WTC11 (cell line): ENCODE measurements around the gene UBE2H. TPM values are rescaled to one million over a fixed set of nuclear protein-coding genes. Genes with fewer than 3 reads are reported as not detected.

Experiments used
- ARID4B ChIP-seq: sonication (generic); formaldehyde crosslinking; IDR thresholded peaks from 2 replicates; pipeline ENCODE4 v1.8.0; 2023; ENCODE audit warnings: missing genetic modification reagents, mild to moderate bottlenecking, borderline replicate concordance
- CREB1 ChIP-seq: sonication (generic); formaldehyde crosslinking; IDR thresholded peaks from 2 replicates; pipeline ENCODE4 v1.8.0; 2023; ENCODE audit warnings: mild to moderate bottlenecking, missing genetic modification reagents
- ETV6 ChIP-seq: sonication (generic); formaldehyde crosslinking; IDR thresholded peaks from 2 replicates; pipeline ENCODE4 v1.8.1; 2022; ENCODE audit warnings: mild to moderate bottlenecking, missing genetic modification reagents
- FOXJ3 ChIP-seq: sonication (generic); formaldehyde crosslinking; IDR thresholded peaks from 2 replicates; pipeline ENCODE4 v1.9.0; 2021; ENCODE audit warnings: missing genetic modification reagents, mild to moderate bottlenecking, borderline replicate concordance
- FOXP4 ChIP-seq: sonication (generic); formaldehyde crosslinking; IDR thresholded peaks from 2 replicates; pipeline ENCODE4 v1.8.0; 2022; ENCODE audit warnings: mild to moderate bottlenecking, missing genetic modification reagents
- GABPB1 ChIP-seq: sonication (generic); formaldehyde crosslinking; IDR thresholded peaks from 2 replicates; pipeline ENCODE4 v1.8.1; 2023; ENCODE audit warnings: mild to moderate bottlenecking, missing genetic modification reagents
- HMGXB4 ChIP-seq: sonication (generic); formaldehyde crosslinking; IDR thresholded peaks from 2 replicates; pipeline ENCODE4 v1.8.1; 2023; ENCODE audit warnings: mild to moderate bottlenecking, moderate library complexity, missing genetic modification reagents
- JUN ChIP-seq: sonication (generic); formaldehyde crosslinking; IDR thresholded peaks from 2 replicates; pipeline ENCODE4 v1.8.0; 2023; ENCODE audit warnings: mild to moderate bottlenecking, missing genetic modification reagents
- MLX ChIP-seq: sonication (generic); formaldehyde crosslinking; IDR thresholded peaks from 2 replicates; pipeline ENCODE4 v1.8.1; 2023; ENCODE audit warnings: mild to moderate bottlenecking, missing genetic modification reagents, moderate library complexity
- MXD4 ChIP-seq: fragments of 250-450 bp; sonication (Bioruptor Pico); IDR thresholded peaks from 2 replicates; pipeline ENCODE4 v1.8.0; 2021; ENCODE audit warnings: mild to moderate bottlenecking, moderate library complexity, borderline replicate concordance
- NFYB ChIP-seq: sonication (generic); formaldehyde crosslinking; conservative IDR thresholded peaks from 2 replicates; pipeline ENCODE4 v1.8.0; 2022; ENCODE audit warnings: low read depth, missing genetic modification reagents
- NR3C1 ChIP-seq: sonication (generic); formaldehyde crosslinking; conservative IDR thresholded peaks from 2 replicates; pipeline ENCODE4 v1.8.1; 2023; ENCODE audit warnings: low read depth, mild to moderate bottlenecking, missing genetic modification reagents
- PRRX2 ChIP-seq: fragments of 250-450 bp; sonication (Bioruptor Pico); IDR thresholded peaks from 2 replicates; pipeline ENCODE4 v1.8.0; 2021; ENCODE audit warnings: mild to moderate bottlenecking
- RELA ChIP-seq: sonication (generic); formaldehyde crosslinking; IDR thresholded peaks from 2 replicates; pipeline ENCODE4 v1.8.1; 2022; ENCODE audit warnings: missing genetic modification reagents, mild to moderate bottlenecking, borderline replicate concordance
- RORB ChIP-seq: fragments of 250-450 bp; sonication (Bioruptor Pico); IDR thresholded peaks from 2 replicates; pipeline ENCODE4 v1.9.0; 2021; ENCODE audit warnings: mild to moderate bottlenecking
- SP1 ChIP-seq: sonication (generic); formaldehyde crosslinking; conservative IDR thresholded peaks from 2 replicates; pipeline ENCODE4 v1.8.1; 2022; ENCODE audit warnings: missing genetic modification reagents
- TEAD4 ChIP-seq: sonication (generic); formaldehyde crosslinking; IDR thresholded peaks from 2 replicates; pipeline ENCODE4 v1.8.0; 2022; ENCODE audit warnings: mild to moderate bottlenecking, missing genetic modification reagents
- USF1 ChIP-seq: sonication (generic); formaldehyde crosslinking; IDR thresholded peaks from 2 replicates; pipeline ENCODE4 v1.8.0; 2022; ENCODE audit warnings: mild to moderate bottlenecking, missing genetic modification reagents
- ZNF425 ChIP-seq: fragments of 250-450 bp; sonication (Bioruptor Pico); conservative IDR thresholded peaks from 2 replicates; pipeline ENCODE4 v1.9.0; 2021; ENCODE audit warnings: mild to moderate bottlenecking
- total RNA-seq: library from RNA; stranded (reverse); gene quantifications from 3 replicates; pipeline ENCODE4 v1.2.3, GENCODE V29; 2021
- TF ChIP-seq, protein P1 (sequence below): sonication (generic); formaldehyde crosslinking; IDR thresholded peaks from 2 replicates; pipeline ENCODE4 v1.8.0; 2022; ENCODE audit warnings: mild to moderate bottlenecking, missing genetic modification reagents
- TF ChIP-seq, protein P2 (sequence below): sonication (generic); formaldehyde crosslinking; conservative IDR thresholded peaks from 2 replicates; pipeline ENCODE4 v1.8.1; 2023; ENCODE audit warnings: mild to moderate bottlenecking, low read depth, missing genetic modification reagents, moderate library complexity
- TF ChIP-seq, protein P3 (sequence below): fragments of 250-450 bp; sonication (Bioruptor Pico); IDR thresholded peaks from 2 replicates; pipeline ENCODE4 v1.9.0; 2021; ENCODE audit warnings: moderate library complexity, mild to moderate bottlenecking, inconsistent platforms, borderline replicate concordance
- TF ChIP-seq, protein P4 (sequence below): sonication (generic); formaldehyde crosslinking; IDR thresholded peaks from 2 replicates; pipeline ENCODE4 v1.8.1; 2022; ENCODE audit warnings: mild to moderate bottlenecking, moderate library complexity, missing genetic modification reagents

Gene UBE2H
- total RNA-seq, 1 experiment from 2014 or later: 55.0 TPM

DNA sequence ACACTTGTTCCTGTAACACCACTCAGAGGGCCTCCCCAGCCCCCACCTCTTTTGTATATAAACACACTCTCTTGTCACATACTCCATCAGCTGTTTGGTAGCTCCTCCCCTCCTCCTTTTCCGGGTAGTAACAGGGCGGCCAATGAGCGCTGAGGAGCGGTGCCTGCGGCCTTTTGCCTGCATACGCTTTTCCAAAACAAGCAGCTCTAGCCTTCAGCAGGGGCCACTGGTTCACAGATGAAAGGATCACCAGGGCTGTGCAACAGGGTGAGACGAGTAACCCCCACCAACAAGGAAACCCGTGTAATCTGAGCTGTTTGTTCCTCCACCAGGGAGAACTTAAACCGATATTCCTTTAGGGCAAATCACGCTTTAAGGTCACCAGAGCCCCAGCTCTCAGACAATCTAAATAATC, 3.9 kb downstream of the UBE2H start (continued):
- TF ChIP-seq ZNF425 (CRISPR knock-in tag) (no peak), ETV6 (CRISPR knock-in tag) (no peak), USF1 (no peak), PRRX2 (CRISPR knock-in tag) (no peak), NR3C1 (CRISPR knock-in tag) (no peak), JUN (no peak), RORB (CRISPR knock-in tag) (no peak), CREB1 (CRISPR knock-in tag) (no peak), MLX (no peak), MXD4 (CRISPR knock-in tag) (no peak), ARID4B (peak; percentile 37; the same call in 1 of the 2 replicates), NFYB (CRISPR knock-in tag) (no peak; the same call in 1 of the 2 replicates), FOXP4 (CRISPR knock-in tag) (no peak), GABPB1 (CRISPR knock-in tag) (peak; percentile 62), TEAD4 (CRISPR knock-in tag) (no peak), SP1 (no peak), FOXJ3 (no peak), HMGXB4 (CRISPR knock-in tag) (no peak), RELA (no peak)
- TF ChIP-seq, protein P1, sequence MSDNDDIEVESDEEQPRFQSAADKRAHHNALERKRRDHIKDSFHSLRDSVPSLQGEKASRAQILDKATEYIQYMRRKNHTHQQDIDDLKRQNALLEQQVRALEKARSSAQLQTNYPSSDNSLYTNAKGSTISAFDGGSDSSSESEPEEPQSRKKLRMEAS (CRISPR knock-in tag): peak; percentile 36; the same call in 1 of the 2 replicates
- TF ChIP-seq, protein P2, sequence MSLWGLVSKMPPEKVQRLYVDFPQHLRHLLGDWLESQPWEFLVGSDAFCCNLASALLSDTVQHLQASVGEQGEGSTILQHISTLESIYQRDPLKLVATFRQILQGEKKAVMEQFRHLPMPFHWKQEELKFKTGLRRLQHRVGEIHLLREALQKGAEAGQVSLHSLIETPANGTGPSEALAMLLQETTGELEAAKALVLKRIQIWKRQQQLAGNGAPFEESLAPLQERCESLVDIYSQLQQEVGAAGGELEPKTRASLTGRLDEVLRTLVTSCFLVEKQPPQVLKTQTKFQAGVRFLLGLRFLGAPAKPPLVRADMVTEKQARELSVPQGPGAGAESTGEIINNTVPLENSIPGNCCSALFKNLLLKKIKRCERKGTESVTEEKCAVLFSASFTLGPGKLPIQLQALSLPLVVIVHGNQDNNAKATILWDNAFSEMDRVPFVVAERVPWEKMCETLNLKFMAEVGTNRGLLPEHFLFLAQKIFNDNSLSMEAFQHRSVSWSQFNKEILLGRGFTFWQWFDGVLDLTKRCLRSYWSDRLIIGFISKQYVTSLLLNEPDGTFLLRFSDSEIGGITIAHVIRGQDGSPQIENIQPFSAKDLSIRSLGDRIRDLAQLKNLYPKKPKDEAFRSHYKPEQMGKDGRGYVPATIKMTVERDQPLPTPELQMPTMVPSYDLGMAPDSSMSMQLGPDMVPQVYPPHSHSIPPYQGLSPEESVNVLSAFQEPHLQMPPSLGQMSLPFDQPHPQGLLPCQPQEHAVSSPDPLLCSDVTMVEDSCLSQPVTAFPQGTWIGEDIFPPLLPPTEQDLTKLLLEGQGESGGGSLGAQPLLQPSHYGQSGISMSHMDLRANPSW: no peak
- TF ChIP-seq, protein P3, sequence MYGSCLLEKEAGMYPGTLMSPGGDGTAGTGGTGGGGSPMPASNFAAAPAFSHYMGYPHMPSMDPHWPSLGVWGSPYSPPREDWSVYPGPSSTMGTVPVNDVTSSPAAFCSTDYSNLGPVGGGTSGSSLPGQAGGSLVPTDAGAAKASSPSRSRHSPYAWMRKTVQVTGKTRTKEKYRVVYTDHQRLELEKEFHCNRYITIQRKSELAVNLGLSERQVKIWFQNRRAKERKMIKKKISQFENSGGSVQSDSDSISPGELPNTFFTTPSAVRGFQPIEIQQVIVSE (CRISPR knock-in tag): no peak
- TF ChIP-seq, protein P4, sequence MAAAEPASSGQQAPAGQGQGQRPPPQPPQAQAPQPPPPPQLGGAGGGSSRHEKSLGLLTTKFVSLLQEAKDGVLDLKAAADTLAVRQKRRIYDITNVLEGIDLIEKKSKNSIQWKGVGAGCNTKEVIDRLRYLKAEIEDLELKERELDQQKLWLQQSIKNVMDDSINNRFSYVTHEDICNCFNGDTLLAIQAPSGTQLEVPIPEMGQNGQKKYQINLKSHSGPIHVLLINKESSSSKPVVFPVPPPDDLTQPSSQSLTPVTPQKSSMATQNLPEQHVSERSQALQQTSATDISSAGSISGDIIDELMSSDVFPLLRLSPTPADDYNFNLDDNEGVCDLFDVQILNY (CRISPR knock-in tag): no peak
